Measurements from ENCODE around the gene CFAP91. TPM values are rescaled to one million over a fixed set of nuclear protein-coding genes. Genes with fewer than 3 reads are reported as not detected.
A peak's percentile ranks its signal among the peaks of the same experiment; 100 is the strongest.

CFAP91 gene
- polyA plus RNA-seq, 6 donors from 2014 or later, result 0.12 to 0.43 (median 0.31) TPM; not detected in 3

DNA sequence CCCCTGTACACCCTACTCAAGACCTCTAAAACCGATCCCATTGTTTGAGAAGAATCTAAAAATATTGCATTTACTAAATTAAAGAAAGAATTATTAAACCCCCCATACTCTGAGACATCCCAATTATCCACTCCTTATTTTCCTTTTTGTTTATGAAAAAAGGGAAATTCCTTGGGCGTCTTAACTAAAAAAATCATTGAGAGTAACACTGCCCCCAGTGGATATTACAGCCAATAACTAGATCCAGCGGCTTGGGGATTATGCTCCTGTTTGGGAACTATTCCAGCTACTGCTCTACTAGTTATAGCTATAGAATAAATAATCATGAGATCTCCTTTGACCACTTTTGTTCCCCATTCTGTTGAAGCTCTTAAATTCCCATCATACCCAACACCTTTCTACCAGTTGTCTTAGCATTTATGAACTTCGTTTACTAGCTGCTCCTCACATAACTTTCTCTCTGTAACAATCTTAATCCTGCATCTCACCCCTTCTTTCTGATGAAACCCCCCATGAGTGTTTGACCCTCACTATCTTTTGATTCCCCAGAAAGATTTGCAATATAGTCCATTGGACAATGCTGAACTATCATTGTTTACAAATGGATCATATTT is 12.7 kb upstream of the CFAP91 start:
- H3K36me3 Mint-ChIP-seq, result peaks cover 0 to 7% of the 10 kb centered on the region in 2 donors
- H3K4me3 Mint-ChIP-seq, result no peak overlapping the region
- peaks cover 0 to 4% (median 0%) of the 10 kb centered on the region in 3 donors for H3K4me1 Mint-ChIP-seq
- peaks cover 12 to 53% (median 19%) of the 10 kb centered on the region in 3 donors for H3K27me3 Mint-ChIP-seq
- DNase-seq, result no peak
- peaks cover 0 to 8% (median 2%) of the 10 kb centered on the region in 7 donors for H3K9me3 Mint-ChIP-seq
- no peak for ATAC-seq (ENCODE audit: low read depth in 2 of 2)
- H3K27ac Mint-ChIP-seq, result no peak overlapping the region

DNA sequence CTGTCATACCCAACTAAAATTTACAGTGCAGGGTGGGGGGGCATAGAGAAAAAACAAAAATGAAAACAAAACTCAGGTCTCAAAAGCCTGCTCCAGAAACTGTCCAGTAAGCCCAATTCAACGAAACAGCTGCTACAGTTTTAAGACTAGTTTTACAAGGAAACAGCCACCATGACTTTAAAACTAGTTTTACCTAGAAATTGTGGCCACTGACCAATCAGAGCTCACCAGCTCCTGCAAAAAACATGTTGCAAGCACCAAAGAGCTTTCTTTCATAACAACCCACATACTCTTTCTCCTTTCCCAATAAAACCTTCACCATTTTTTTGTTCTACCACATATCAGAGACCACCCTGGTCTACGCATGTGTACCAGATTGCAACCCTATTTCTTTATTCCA is 7.3 kb upstream of the CFAP91 start:
- ATAC-seq (ENCODE audit: low read depth in 2 of 2), result no peak
- no peak for DNase-seq
- Mint-ChIP-seq H3K4me1 (peaks cover 0 to 11% (median 9%) of the 10 kb centered on the region in 3 donors), H3K4me3 (no peak overlapping the region), H3K9me3 (peaks cover 0 to 2% (median 0%) of the 10 kb centered on the region in 7 donors), H3K27ac (peak overlapping the region in 1 of 6 donors; percentile 32), H3K36me3 (no peaks in the 10 kb centered on the region), H3K27me3 (peaks cover under 1 to 35% (median 2%) of the 10 kb centered on the region in 3 donors)

DNA sequence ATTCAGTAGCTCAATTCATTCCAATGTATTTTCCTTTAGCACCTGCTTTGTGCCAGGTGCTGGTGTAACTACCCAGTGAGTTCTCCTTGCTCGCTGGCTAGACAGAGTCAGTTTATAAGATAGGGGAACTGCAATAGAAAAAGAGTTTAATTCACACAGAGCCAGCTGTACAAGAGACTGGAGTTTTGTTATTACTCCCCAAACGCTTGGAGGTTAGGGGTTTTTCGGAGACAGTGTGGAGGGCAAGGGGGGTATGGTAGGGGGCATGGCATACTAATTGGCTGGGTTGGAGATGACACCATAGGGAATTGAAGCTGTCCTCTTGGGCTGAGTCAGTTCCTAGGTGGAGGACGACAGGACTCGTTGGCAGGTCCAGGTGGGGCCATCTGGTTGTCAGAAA is 5.4 kb upstream of the CFAP91 start:
- Mint-ChIP-seq H3K27ac (peak overlapping the region in 2 of 6 donors; percentile 15 to 46), H3K27me3 (peaks cover 0 to 26% (median 0%) of the 10 kb centered on the region in 3 donors), H3K4me3 (no peak overlapping the region), H3K4me1 (peaks cover 2 to 20% (median 18%) of the 10 kb centered on the region in 3 donors), H3K9me3 (peaks cover 0 to 5% (median 0%) of the 10 kb centered on the region in 7 donors), H3K36me3 (no peaks in the 10 kb centered on the region)
- no peak for ATAC-seq (ENCODE audit: low read depth in 2 of 2)
- no peak for DNase-seq

DNA sequence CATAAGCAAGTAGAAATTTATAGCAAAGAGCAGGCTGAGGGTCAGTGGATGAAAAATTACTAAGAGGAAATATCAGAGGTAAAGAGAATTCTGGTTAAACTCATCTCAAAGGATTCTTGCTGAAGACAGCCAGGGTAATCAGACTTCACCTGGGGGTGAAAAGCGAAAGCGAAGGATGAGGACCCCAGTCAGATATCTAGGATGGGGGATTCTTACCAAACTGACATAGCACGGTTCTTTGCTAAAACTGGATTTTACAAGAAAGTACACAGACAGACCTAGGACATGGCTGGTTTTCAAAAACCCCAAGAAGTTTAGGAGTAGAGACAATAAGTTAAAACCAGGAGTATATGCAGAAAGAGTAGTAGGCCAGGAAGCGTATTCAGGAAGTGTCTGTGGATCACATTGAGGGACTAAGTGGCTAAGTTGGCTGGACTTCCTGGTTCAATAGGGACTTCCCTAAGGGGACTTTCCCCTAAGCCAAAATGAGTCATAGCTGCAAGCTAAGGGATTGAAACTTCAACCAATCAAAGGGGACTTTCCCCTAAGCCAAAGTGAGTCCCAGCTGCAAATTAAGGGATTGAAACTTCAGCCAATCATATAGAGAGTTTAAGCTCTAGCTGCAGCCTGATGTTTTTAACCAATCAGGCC is 2.4 kb upstream of the CFAP91 start:
- ATAC-seq (ENCODE audit: low read depth in 2 of 2) (peak; percentile 41 to 55), DNase-seq (peak; percentile 45)
- Mint-ChIP-seq H3K27me3 (peaks cover 0 to 5% (median 0%) of the 10 kb centered on the region in 3 donors), H3K9me3 (peaks cover 0 to 5% (median 0%) of the 10 kb centered on the region in 7 donors), H3K27ac (peak overlapping the region; percentile 78 to 96 (median 87)), H3K4me1 (peaks cover 15 to 29% (median 27%) of the 10 kb centered on the region in 3 donors), H3K36me3 (no peaks in the 10 kb centered on the region), H3K4me3 (peak overlapping the region in 7 of 8 donors; percentile 8 to 67 (median 39))

DNA sequence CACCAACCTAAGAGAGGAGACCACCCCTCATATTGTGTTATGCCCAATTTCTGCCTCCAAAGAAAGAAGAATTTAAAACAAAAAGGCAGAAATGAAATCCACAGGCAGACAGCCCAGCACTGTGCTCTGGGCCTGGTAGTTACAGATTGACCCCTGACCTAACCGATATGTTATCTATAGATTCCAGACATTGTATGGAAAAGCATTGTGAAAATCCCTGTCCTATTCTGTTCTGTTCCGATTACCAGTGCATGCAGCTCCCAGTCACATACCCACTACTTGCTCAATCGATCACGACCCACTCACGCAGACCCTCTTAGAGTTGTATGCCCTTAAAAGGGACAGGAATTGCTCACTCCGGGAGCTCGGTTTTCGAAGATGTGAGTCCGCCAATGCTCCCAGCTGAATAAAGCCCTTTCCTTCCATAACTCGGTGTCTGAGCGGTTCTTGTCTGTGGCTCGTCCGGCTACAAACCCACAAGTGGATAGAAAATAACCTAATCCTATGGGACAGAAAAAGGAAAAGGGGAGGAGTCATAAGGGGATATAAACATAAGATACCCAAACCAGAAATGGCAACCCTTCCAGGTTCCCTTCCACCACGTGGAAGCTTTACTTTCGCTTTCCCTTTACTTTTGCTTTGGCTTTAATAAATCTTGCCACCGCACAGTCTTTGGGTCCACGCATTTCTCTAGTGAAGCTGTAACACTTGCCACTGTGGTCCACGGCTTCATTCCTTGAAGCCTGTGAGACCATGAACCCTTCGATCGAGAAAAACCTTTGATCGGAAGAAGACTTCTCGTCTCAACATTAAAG is 1.7 kb upstream of the CFAP91 start:
- Mint-ChIP-seq H3K27me3 (no peaks in the 10 kb centered on the region), H3K36me3 (no peaks in the 10 kb centered on the region), H3K4me3 (peak overlapping the region in 6 of 8 donors; percentile 8 to 61 (median 40)), H3K4me1 (peaks cover 15 to 29% (median 23%) of the 10 kb centered on the region in 3 donors), H3K9me3 (peaks cover 0 to 5% (median 0%) of the 10 kb centered on the region in 7 donors), H3K27ac (peak overlapping the region in 5 of 6 donors; percentile 78 to 96 (median 87))
- ATAC-seq (ENCODE audit: low read depth in 2 of 2), result no peak
- DNase-seq, result no peak

DNA sequence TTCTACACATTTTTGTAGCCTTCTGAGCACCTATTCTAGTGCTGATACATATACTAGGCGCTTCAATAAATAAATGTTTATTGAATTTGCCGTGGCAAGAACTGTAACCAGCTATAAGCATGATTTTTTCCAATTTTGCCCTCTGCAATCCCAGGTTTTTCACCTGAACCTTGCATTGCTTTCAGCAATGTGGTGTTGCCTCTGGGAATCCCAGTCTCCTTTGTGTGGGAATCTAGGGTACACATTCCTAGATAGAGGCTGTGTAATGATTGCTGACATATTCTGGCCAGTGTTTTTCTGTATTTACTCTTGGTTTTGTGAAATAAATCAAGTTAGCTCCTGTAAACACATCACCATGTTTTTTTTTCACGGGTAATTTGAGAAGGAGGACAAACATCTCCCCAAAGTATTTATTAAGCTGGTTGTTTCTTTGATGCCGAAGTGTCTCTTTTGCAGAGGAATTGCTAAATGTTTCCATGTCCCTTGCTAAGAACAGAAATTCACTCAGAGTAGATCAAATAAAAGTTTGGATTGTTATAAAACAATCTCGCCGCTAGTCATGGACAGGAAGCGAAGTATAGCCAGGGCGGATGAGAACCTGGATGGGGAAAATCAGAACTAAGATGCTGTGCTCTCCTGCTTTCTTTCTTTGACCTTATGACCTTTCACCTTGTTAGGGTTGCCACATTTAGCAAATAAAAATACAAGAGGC is 1.2 kb downstream of the CFAP91 start:
- H3K27ac Mint-ChIP-seq, result peak overlapping the region in 5 of 6 donors; percentile 64 to 89 (median 83)
- no peak for DNase-seq
- no peak for ATAC-seq (ENCODE audit: low read depth in 2 of 2)
- H3K27me3 Mint-ChIP-seq, result no peaks in the 10 kb centered on the region
- peaks cover 15 to 29% (median 23%) of the 10 kb centered on the region in 3 donors for H3K4me1 Mint-ChIP-seq
- H3K36me3 Mint-ChIP-seq, result no peaks in the 10 kb centered on the region
- peaks cover 0 to 5% (median 0%) of the 10 kb centered on the region in 7 donors for H3K9me3 Mint-ChIP-seq
- H3K4me3 Mint-ChIP-seq, result peak overlapping the region in 7 of 8 donors; percentile 78 to 89 (median 86)

DNA sequence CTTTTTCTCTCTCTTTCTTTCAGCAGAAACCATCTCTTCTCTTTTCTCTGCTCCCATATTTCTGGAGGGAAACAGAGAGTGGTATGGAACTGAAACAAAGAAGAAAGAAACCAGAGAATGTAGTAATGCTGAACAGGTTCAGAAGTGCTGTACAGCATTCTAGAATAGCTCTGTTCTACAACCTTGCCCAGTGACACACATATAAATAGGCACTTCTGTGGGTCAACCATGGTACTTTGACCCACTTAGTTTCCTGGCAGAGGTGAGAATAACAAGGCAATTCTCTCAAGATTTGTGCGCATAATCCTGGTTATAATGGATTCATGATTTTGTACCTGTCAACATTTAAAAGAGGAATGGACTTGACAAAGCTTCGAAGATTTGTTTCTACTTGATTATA is 12.3 kb downstream of the CFAP91 start:
- H3K9me3 Mint-ChIP-seq, result no peaks in the 10 kb centered on the region
- no peak for DNase-seq
- H3K27me3 Mint-ChIP-seq, result peaks cover 0 to 11% (median 5%) of the 10 kb centered on the region in 3 donors
- H3K4me3 Mint-ChIP-seq, result no peak overlapping the region
- H3K27ac Mint-ChIP-seq, result no peak overlapping the region
- ATAC-seq (ENCODE audit: low read depth in 2 of 2), result no peak
- H3K4me1 Mint-ChIP-seq, result no peaks in the 10 kb centered on the region
- no peaks in the 10 kb centered on the region for H3K36me3 Mint-ChIP-seq

DNA sequence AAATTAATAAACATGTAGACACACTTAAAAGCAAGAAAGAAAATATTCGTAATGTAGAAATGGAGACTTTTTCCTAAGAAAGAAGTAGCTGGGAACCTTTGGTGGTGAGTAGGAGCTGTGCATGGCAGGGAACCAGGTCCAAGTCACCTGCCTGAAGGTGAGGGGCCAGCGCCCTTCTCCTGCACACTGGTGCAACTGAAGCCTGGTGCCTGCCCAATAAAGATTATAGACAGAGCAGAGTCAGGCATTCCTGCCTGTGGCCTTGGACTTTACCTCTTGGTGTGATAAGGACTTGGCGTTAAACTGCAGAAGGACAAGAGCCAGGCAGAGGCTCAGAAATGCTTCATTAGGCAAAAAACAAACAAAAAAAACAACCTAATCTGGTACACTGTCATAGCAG is 14.2 kb downstream of the CFAP91 start:
- Mint-ChIP-seq H3K27ac (peak overlapping the region in 1 of 6 donors; percentile 35), H3K4me3 (no peak overlapping the region), H3K4me1 (no peaks in the 10 kb centered on the region), H3K36me3 (no peaks in the 10 kb centered on the region), H3K9me3 (no peaks in the 10 kb centered on the region), H3K27me3 (peaks cover 5 to 11% (median 9%) of the 10 kb centered on the region in 3 donors)
- no peak for DNase-seq
- no peak for ATAC-seq (ENCODE audit: low read depth in 2 of 2)

DNA sequence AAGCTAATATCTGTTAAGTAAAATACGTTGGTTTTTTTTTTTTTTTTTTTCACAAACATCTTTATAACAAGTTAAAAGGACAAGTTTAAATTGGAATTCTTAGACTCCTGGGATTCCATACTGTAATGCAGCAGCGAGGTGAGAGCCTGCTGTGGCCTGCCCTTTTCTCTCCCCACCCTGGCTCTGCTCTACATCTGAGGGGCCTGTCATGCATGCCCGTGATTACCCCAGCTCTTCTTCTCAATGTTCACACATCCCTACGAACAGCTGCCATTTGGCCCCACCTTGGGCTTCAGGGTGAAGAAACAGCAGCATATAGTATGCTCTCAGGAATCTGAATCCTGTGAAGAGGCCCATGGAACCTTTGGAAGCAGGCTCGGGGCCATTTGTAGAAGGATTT is 14.7 kb downstream of the CFAP91 start:
- peaks cover 5 to 12% (median 9%) of the 10 kb centered on the region in 3 donors for H3K27me3 Mint-ChIP-seq
- H3K27ac Mint-ChIP-seq, result no peak overlapping the region

DNA sequence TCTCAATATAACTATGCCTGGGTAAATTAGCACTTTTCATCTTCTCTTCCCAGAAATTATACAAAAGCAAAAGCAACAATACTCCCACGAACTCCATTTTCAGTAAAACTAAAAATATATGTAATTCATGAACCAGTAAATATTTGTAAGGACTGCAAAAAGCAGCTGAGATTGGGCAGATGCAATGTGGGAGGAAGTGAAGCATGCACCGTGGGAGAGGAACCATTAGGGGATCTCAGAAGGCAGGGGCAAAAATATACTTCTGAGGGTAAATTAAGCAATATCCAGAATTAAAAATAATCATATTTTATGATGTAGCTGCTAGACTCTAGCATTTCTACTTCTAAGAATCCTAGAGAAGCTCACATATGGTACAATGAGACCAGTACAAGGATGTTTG is 20.2 kb downstream of the CFAP91 start:
- Mint-ChIP-seq H3K9me3 (no peaks in the 10 kb centered on the region), H3K27ac (no peak overlapping the region), H3K4me3 (no peak overlapping the region), H3K4me1 (no peaks in the 10 kb centered on the region), H3K36me3 (no peaks in the 10 kb centered on the region), H3K27me3 (peaks cover 5 to 12% (median 9%) of the 10 kb centered on the region in 3 donors)
- ATAC-seq (ENCODE audit: low read depth in 2 of 2) (no peak), DNase-seq (no peak)

More for the DNA sequence above, 14.7 kb downstream of the CFAP91 start:
- Mint-ChIP-seq H3K36me3 (no peaks in the 10 kb centered on the region), H3K4me3 (no peak overlapping the region), H3K4me1 (no peaks in the 10 kb centered on the region), H3K9me3 (no peaks in the 10 kb centered on the region)
- no peak for ATAC-seq (ENCODE audit: low read depth in 2 of 2)
- DNase-seq, result no peak

DNA sequence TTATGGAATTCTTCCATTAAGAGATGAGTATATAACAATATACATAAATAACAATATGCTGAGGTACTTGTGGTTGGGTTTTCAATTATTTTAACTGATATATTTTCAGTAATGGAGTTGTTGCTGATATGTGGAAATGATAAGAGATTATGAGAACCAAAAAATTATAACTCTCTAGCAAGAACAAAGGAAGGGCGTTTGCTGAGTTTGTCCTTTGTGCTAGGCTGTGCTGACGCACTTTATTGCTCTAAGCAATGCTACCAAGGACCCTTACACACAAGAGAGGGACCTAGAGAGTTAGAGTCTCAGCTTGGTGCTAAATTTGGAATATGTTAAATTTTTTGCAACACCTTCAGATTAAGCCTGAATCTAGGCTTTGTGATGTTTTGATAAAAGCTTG is 24.1 kb downstream of the CFAP91 start:
- Mint-ChIP-seq H3K9me3 (no peaks in the 10 kb centered on the region), H3K36me3 (no peaks in the 10 kb centered on the region), H3K27me3 (peaks cover 0 to 9% (median 2%) of the 10 kb centered on the region in 3 donors), H3K27ac (no peak overlapping the region), H3K4me3 (no peak overlapping the region), H3K4me1 (no peaks in the 10 kb centered on the region)
- no peak for DNase-seq
- ATAC-seq (ENCODE audit: low read depth in 2 of 2), result no peak

DNA sequence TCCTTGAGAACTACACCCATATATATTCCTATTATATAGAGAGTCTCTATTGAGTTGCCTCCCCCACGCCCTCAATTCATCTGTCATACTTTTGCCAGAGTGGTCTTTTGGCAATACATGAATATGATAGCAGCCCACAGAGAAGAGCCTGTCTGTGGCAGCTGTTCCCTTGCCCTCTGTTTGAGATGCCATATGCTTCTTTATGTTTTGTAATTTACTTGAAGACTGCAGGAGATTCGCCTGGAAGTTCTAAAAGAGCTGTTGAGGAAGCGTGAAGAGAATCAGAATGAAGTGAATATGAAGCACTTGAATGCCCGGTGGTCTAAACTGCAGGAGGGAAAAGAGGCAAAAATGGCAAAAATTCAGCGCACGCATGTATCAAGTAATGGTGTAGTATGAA is 27.2 kb downstream of the CFAP91 start:
- DNase-seq, result no peak
- no peaks in the 10 kb centered on the region for H3K9me3 Mint-ChIP-seq
- no peak for ATAC-seq (ENCODE audit: low read depth in 2 of 2)
- no peaks in the 10 kb centered on the region for H3K36me3 Mint-ChIP-seq
- no peaks in the 10 kb centered on the region for H3K4me1 Mint-ChIP-seq
- peaks cover 0 to 8% (median 0%) of the 10 kb centered on the region in 3 donors for H3K27me3 Mint-ChIP-seq
- H3K27ac Mint-ChIP-seq, result no peak overlapping the region
- no peak overlapping the region for H3K4me3 Mint-ChIP-seq
